Skeletal muscle tissue (tissue), 4 donors: ENCODE data around the gene RTP3. TPM values are rescaled to one million over a fixed set of nuclear protein-coding genes. Genes with fewer than 3 reads are reported as not detected.

ENCODE experiments used
- H3K27ac ChIP-seq: one replicate; pipeline ENCODE4 v1.7.0; 2013; ENCODE audit warnings: mild to moderate bottlenecking, low read depth, low read length, inconsistent platforms
- H3K27me3 ChIP-seq, 3 donors: one replicate each; pipeline ENCODE4 v1.7.0; 2013; ENCODE audit warnings: low read length in 3 of 3; ENCODE audit not compliant: control insufficient read depth in 3 of 3, insufficient read depth in 3 of 3
- H3K36me3 ChIP-seq, 3 donors: one replicate each; pipeline ENCODE4 v1.7.0; 2013; ENCODE audit warnings: low read length in 3 of 3; ENCODE audit not compliant: control insufficient read depth in 3 of 3, insufficient read depth in 3 of 3
- H3K4me1 ChIP-seq, 3 donors: one replicate each; pipeline ENCODE4 v1.7.0; 2013; ENCODE audit warnings: low read length in 3 of 3, mild to moderate bottlenecking in 3 of 3; ENCODE audit not compliant: control insufficient read depth in 3 of 3, insufficient read depth in 3 of 3
- H3K4me3 ChIP-seq, 3 donors: one replicate each; pipeline ENCODE4 v1.7.0; 2013; ENCODE audit warnings: low read length in 3 of 3
- H3K9ac ChIP-seq, 3 donors: one replicate each; pipeline ENCODE4 v1.7.0; 2013; ENCODE audit warnings: low read length in 3 of 3, mild to moderate bottlenecking in 3 of 3, moderate library complexity in 2 of 3, low read depth in 1 of 3
- H3K9me3 ChIP-seq, 3 donors: one replicate each; pipeline ENCODE4 v1.7.0; 2013; ENCODE audit warnings: low read length in 3 of 3; ENCODE audit not compliant: control insufficient read depth in 3 of 3
- total RNA-seq: library from RNA; depleted of rRNA; stranded (reverse); fragments of >200 nt; gene quantifications from one replicate; pipeline ENCODE4 v1.2.3, GENCODE V29; 2014
- donor health status: Osteomylitis.

The RTP3 gene
- total RNA-seq, 1 donor from 2014 or later, result under 0.01 TPM

GRCh38 chr3:46498916-46499519 is 1.2 kb downstream of the RTP3 start:
- Histone ChIP-seq H3K27me3 (no peaks in the 10 kb centered on the region), H3K27ac (no peak overlapping the region), H3K36me3 (no peaks in the 10 kb centered on the region), H3K4me1 (peaks cover 19 to 48% (median 34%) of the 10 kb centered on the region in 3 donors), H3K4me3 (no peak overlapping the region), H3K9me3 (no peaks in the 10 kb centered on the region), H3K9ac (no peak overlapping the region)

DNA sequence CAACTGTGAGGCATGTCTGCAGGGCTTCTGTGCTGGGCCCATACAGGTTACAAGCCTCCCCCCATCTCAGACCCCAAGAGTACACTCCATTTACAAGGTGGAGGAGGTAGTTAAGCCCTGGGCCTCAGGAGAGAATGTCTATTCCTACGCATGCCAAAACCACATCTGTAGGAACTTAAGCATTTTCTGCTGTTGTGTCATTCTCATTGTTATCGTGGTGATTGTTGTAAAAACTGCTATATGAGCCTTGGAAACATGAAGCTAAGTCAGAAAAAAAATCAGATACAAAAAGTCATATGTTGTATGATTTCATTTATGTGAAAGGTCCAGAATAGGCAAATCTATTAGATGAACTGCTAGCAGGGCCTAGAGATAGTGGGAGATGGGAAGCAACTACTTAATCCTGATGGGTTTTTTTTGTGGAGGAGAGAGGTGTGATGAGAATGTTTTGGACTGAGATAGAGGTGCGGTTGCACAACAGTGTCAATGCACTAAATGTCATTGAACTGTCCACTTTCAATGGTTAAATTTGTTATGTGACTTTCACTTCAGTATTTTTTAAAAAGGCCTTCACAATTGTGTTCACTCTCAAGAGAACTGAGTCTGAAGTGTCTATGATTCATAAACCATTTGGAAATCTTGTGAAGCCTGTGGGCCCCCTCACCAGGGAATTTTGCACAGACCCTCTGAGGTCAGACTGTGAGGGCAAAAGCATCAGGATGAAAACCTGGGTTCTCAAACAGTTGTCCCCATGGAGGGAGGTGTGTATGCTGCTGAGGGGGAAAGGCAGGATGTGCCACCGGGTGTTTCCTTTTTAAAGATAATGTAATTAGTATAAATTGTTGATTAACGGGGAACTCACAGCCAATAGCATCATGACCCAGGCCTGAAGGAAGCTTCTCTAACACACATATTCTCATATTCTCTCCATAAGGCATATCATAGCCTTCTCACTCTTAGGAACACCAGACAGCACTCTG is 3.2 kb downstream of the RTP3 start:
- H3K27me3 ChIP-seq, result no peaks in the 10 kb centered on the region
- peaks cover 19 to 48% (median 34%) of the 10 kb centered on the region in 3 donors for H3K4me1 ChIP-seq
- no peak overlapping the region for H3K4me3 ChIP-seq
- no peaks in the 10 kb centered on the region for H3K9me3 ChIP-seq
- H3K36me3 ChIP-seq, result no peaks in the 10 kb centered on the region
- H3K27ac ChIP-seq, result no peak overlapping the region
- no peak overlapping the region for H3K9ac ChIP-seq

- no peaks in the 10 kb centered on the region for H3K27me3 ChIP-seq
- H3K4me1 ChIP-seq, result peaks cover 18 to 48% (median 34%) of the 10 kb centered on the region in 3 donors
- no peak overlapping the region for H3K4me3 ChIP-seq
- H3K27ac ChIP-seq, result no peak overlapping the region
- H3K9ac ChIP-seq, result no peak overlapping the region
- no peaks in the 10 kb centered on the region for H3K9me3 ChIP-seq
- H3K36me3 ChIP-seq, result no peaks in the 10 kb centered on the region
Measured at GRCh38 chr3:46501702-46502101, 3.9 kb downstream of the RTP3 start.

DNA sequence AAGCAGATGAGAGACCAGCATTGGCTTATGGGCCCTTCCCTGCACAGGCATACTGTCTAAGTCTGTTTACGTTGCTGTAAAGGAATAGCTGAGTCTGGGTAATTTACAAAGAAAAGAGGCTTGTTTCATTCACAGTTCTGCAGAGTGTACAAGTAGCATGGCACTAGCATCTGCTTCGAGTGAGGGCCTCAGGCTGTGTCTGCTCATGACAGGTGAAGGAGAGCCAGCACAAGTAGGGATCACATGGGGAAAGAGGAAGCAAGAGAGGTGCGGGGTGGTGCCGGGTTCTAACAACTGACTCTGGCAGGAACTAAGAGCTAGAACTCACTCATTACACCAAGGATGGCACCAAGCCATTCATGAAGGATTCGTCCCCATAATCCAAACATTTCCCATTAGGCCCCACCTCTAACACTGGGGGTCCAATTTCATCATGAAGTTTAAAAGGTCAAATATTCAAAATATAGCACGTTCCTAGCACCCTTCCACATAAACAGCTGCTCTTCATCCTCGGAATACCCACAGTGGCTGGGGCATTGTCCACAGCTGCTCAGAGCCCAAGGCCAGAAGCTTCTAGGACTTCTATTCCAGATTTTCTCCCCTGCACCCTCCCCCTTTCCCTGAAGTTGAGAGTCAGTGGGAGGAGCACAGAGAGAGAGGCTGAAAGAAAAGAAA is 5.6 kb downstream of the RTP3 start:
- H3K27me3 ChIP-seq, result no peaks in the 10 kb centered on the region
- no peak overlapping the region for H3K27ac ChIP-seq
- no peaks in the 10 kb centered on the region for H3K36me3 ChIP-seq
- no peak overlapping the region for H3K4me3 ChIP-seq
- peaks cover 15 to 44% (median 34%) of the 10 kb centered on the region in 3 donors for H3K4me1 ChIP-seq
- H3K9me3 ChIP-seq, result no peaks in the 10 kb centered on the region
- no peak overlapping the region for H3K9ac ChIP-seq

- Histone ChIP-seq H3K4me3 (no peak overlapping the region), H3K27ac (no peak overlapping the region), H3K27me3 (no peaks in the 10 kb centered on the region), H3K9me3 (no peaks in the 10 kb centered on the region), H3K9ac (no peak overlapping the region), H3K4me1 (peaks cover 15 to 35% (median 25%) of the 10 kb centered on the region in 3 donors), H3K36me3 (peaks cover 0 to 4% (median 0%) of the 10 kb centered on the region in 3 donors)
Measured at GRCh38 chr3:46504789-46505188, 7.0 kb downstream of the RTP3 start.

DNA sequence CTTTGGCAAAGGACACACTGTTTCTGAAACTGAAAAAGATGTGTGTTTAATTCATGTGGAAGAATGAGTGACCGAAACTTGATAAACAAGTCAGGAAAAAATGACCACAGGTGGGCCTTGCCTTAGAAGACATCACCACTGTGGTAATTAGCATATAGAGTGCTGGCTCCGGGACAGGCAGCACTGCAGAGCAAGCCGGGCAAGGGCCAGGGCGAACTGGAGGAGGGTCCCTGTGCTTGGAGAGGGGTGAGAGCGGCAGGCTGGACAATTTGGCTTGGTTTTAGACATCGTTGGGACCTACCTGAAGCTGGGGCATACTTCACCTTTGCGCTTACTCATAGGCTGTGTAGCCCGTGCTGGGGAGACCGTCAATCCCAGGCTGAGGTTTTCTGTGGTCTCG is 8.2 kb downstream of the RTP3 start:
- Histone ChIP-seq H3K27me3 (no peaks in the 10 kb centered on the region), H3K4me1 (peaks cover 15 to 30% (median 25%) of the 10 kb centered on the region in 3 donors), H3K36me3 (peaks cover 0 to 5% (median 0%) of the 10 kb centered on the region in 3 donors), H3K9ac (no peak overlapping the region), H3K4me3 (no peak overlapping the region), H3K27ac (no peak overlapping the region), H3K9me3 (no peaks in the 10 kb centered on the region)

- no peak overlapping the region for H3K4me3 ChIP-seq
- peaks cover 11 to 24% (median 20%) of the 10 kb centered on the region in 3 donors for H3K4me1 ChIP-seq
- H3K27me3 ChIP-seq, result no peaks in the 10 kb centered on the region
- H3K36me3 ChIP-seq, result peaks cover 0 to 5% (median 0%) of the 10 kb centered on the region in 3 donors
- H3K27ac ChIP-seq, result no peak overlapping the region
- H3K9me3 ChIP-seq, result no peaks in the 10 kb centered on the region
- no peak overlapping the region for H3K9ac ChIP-seq
Measured at GRCh38 chr3:46506526-46506925, 8.8 kb downstream of the RTP3 start.

GRCh38 chr3:46508850-46509591 is 11.2 kb downstream of the RTP3 start:
- no peak overlapping the region for H3K9ac ChIP-seq
- no peak overlapping the region for H3K27ac ChIP-seq
- H3K9me3 ChIP-seq, result no peaks in the 10 kb centered on the region
- no peaks in the 10 kb centered on the region for H3K27me3 ChIP-seq
- H3K4me1 ChIP-seq, result no peaks in the 10 kb centered on the region
- peaks cover 0 to 5% (median 0%) of the 10 kb centered on the region in 3 donors for H3K36me3 ChIP-seq
- no peak overlapping the region for H3K4me3 ChIP-seq

- H3K36me3 ChIP-seq, result peaks cover 0 to 5% (median 0%) of the 10 kb centered on the region in 3 donors
- no peak overlapping the region for H3K27ac ChIP-seq
- H3K27me3 ChIP-seq, result no peaks in the 10 kb centered on the region
Measured at GRCh38 chr3:46509661-46510187, 11.9 kb downstream of the RTP3 start.

More at GRCh38 chr3:46509661-46510187, 11.9 kb downstream of the RTP3 start:
- Histone ChIP-seq H3K9ac (no peak overlapping the region), H3K4me3 (no peak overlapping the region), H3K4me1 (no peaks in the 10 kb centered on the region), H3K9me3 (no peaks in the 10 kb centered on the region)
